ENCODE measurements around the gene PGM5. TPM values are rescaled to one million over a fixed set of nuclear protein-coding genes. Genes with fewer than 3 reads are reported as not detected.
"Not testable (repeated sequence)": the region's sequence is repeated elsewhere in the genome, so short reads cannot be mapped to it uniquely, and the experiment has no call there.

PGM5 gene
- not detected for total RNA-seq

DNA sequence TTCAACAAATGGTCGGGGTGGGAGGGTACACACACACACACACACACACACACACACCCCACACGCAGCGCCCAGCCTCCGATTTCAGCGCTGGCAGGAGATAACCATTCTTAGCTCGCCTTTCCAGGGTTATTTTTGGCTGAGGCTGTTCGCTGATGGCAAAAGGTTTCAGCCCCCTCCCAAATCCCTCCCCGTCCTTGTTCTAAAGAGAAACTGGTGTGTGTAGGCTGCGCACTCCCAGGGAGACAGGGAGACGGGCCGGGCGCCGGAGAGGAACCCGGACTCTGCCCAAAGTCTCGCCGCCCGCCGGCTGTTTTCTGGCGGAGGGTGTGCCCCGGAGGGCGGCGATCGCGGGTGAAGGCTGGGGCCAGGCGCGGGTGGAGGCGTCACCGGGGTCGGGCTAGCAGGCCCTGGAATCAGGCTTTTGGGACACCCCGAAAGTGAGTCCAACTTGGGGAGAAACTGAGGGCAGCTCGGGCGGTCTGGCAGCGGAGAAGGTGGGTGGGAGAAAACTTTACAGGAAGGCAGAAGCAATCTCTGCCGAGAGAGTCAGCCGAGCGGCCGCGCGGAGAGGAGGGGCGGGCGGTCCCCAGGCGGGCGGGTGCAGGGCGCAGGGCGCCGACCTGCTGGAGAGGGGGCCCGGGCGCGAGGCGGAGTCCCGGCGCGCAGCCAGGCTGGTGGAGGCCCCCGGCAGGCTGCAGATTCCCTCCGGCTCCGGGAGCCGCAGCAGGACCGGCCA is at the start of gene PGM5:
PGM5 (plus strand) TSS at position 232 of the 739 bp plus-strand sequence. CDS start 517 bp downstream, outside the sequence.
- Mint-ChIP-seq H3K27me3 (peaks cover 31% of the 10 kb centered on the region), H3K4me3 (peak within 1 kb of the TSS; percentile 41)
- DNase-seq; H3K27ac Mint-ChIP-seq; H3K36me3 Mint-ChIP-seq (ENCODE audit: low read depth); H3K9me3 Mint-ChIP-seq; POLR2A ChIA-PET; H3K4me1 Mint-ChIP-seq; CTCF ChIA-PET: not testable (repeated sequence)

DNA sequence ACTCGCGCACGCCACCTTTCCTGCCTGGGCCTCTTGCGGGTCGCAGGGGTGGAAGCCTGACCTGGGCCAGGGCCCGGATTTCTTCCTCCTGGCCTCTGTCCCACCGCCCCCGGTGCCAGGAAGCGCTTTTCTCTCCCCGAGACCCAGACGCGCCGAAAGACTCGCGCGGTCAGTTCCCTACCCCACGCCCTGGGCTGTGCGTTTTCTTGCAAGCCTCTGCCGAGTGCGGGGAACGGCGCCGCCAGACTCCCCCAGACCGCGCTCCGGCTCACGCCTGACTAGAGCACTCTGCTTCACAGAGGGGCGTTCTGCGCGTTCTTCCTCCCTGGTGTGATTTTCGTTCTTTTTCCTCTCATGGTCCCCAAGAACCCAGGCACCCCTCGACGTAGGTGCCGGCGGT is 49.3 kb upstream of the PGM5 start:
- H3K27me3 Mint-ChIP-seq; DNase-seq; CTCF ChIA-PET; H3K36me3 Mint-ChIP-seq (ENCODE audit: low read depth); H3K9me3 Mint-ChIP-seq; H3K4me1 Mint-ChIP-seq; H3K27ac Mint-ChIP-seq; POLR2A ChIA-PET; H3K4me3 Mint-ChIP-seq: not testable (repeated sequence)

DNA sequence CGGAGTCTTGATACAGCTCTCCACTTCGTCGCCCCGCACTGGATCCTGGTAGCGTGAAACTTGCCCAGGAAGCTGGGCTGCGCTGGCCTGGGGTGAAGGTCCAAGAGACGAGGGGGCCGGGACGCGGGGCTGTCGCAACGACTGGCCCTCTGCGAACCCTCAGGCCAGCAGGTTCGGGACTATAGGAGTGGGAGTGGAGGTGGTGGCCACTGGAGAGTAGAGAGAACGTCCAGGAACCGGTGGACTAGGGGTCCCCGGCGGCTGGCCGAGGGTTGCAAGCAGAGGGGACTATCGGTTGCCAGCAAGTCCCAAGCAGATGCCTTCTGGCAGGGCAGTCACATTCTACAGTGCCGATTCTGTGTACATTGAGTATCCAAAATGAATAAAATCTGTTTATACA is 48.8 kb upstream of the PGM5 start:
- POLR2A ChIA-PET, CTCF ChIA-PET: not testable (repeated sequence)

DNA sequence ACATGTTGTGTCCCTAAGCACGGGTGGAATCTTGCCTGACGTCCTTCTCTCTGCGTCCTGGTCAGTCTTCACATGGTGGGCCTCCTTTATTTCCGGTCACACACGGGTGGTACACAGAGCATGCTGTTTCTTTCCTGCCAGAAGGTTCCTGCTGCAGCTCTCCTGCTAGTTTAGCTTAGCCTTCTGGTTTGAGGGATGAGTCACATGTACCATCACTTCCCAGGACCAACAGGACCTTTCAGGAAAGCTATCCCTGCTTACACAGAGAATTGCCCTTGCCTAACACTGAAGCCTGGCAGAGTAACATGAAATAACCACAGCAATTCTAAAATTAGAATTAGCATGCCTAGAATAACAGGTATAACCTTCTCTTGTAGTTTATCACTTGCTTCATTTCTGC is 45.2 kb upstream of the PGM5 start:
- H3K4me1 Mint-ChIP-seq; POLR2A ChIA-PET; H3K36me3 Mint-ChIP-seq (ENCODE audit: low read depth); CTCF ChIA-PET; H3K4me3 Mint-ChIP-seq; H3K27ac Mint-ChIP-seq; H3K27me3 Mint-ChIP-seq; H3K9me3 Mint-ChIP-seq; DNase-seq: not testable (repeated sequence)

More for the DNA sequence above, 48.8 kb upstream of the PGM5 start:
- H3K27ac Mint-ChIP-seq; H3K36me3 Mint-ChIP-seq (ENCODE audit: low read depth); H3K4me1 Mint-ChIP-seq; H3K4me3 Mint-ChIP-seq; DNase-seq; H3K27me3 Mint-ChIP-seq; H3K9me3 Mint-ChIP-seq: not testable (repeated sequence)

DNA sequence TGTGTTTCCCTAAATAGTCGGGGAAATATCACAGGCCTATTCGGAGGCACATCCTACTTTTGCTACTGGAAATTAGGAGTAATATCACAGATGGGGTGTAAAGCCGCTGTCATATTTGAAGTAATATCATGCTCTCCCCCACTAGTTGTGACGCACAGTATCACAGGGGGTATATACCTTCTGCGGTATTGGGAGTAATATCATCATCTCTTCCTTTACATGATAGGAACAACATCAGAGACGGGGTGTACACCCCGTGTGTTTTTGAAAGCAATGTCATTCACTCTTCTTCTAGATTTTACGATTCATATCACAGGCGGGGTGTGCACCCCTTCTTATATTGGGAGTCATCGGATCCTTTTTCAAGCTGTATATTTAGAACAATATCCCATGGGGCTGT is 38.2 kb upstream of the PGM5 start:
- H3K27ac Mint-ChIP-seq; H3K36me3 Mint-ChIP-seq (ENCODE audit: low read depth); H3K4me3 Mint-ChIP-seq; H3K27me3 Mint-ChIP-seq; POLR2A ChIA-PET; H3K9me3 Mint-ChIP-seq; H3K4me1 Mint-ChIP-seq; CTCF ChIA-PET; DNase-seq: not testable (repeated sequence)

DNA sequence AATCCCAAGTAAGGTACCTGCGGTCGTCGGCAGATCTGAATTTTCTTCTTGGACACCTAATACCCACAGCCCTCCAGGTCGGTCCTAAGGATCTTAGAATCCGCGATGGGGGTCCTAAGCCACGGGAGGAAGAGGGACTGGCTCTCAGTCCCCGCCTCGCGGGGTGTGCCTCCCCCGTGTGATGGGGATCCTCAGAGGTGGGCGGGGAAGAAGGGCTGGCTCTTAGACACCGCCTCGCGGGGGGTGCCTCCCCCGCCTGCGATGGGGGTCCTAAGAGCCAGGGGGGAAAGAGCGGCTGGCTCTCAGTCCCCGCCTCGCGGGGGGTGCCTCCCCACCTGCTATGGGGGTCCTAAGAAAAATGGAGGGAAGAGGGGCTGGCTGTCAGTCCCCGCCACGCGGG is 32.7 kb upstream of the PGM5 start:
- POLR2A ChIA-PET; H3K27ac Mint-ChIP-seq; H3K36me3 Mint-ChIP-seq (ENCODE audit: low read depth); H3K9me3 Mint-ChIP-seq; H3K4me3 Mint-ChIP-seq; CTCF ChIA-PET; H3K4me1 Mint-ChIP-seq; DNase-seq; H3K27me3 Mint-ChIP-seq: not testable (repeated sequence)

DNA sequence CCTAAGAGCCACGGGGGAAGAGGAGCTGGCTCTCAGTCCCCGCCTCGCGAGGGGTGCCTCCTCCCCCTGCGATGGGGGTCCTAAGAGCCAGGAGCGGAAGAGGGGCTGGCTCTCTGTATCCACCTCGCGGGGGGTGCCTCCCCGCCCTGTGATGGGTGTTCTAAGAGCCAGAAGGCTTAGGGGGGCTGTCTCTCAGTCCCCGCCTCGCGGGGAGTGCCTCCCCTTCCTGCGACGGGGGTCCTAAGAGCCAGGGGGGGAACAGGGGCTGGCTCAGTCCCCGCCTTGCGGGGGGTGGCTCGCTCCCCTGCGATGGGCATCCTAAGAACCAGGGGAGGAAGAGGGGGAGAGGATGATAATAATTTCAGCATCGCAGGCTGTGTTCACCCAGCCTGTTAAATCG is 31.9 kb upstream of the PGM5 start:
- H3K36me3 Mint-ChIP-seq (ENCODE audit: low read depth); DNase-seq; H3K27me3 Mint-ChIP-seq; CTCF ChIA-PET; H3K4me3 Mint-ChIP-seq; H3K4me1 Mint-ChIP-seq; POLR2A ChIA-PET; H3K9me3 Mint-ChIP-seq; H3K27ac Mint-ChIP-seq: not testable (repeated sequence)

DNA sequence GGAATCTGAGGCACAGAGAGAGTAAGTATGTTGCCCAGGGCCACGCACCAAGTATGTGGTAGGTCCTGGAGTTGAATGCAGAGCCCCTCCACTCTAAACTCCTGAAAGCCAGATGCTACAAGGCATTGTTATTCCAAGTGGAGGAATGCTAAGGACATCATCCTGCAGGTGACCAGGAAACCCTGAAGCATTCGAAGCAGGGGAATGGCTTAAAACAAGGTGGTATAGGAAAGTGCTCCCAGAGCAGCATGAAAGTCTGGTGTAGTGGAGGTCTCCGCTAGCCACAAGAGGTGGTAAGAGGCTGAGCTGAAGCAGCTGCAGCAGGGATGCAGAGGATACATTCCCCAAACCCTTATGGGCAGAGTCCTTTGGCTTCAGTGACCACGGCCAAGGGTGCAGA is 27.3 kb upstream of the PGM5 start:
- H3K27ac Mint-ChIP-seq; POLR2A ChIA-PET; CTCF ChIA-PET; H3K4me1 Mint-ChIP-seq; H3K9me3 Mint-ChIP-seq; H3K36me3 Mint-ChIP-seq (ENCODE audit: low read depth); H3K4me3 Mint-ChIP-seq; DNase-seq; H3K27me3 Mint-ChIP-seq: not testable (repeated sequence)

DNA sequence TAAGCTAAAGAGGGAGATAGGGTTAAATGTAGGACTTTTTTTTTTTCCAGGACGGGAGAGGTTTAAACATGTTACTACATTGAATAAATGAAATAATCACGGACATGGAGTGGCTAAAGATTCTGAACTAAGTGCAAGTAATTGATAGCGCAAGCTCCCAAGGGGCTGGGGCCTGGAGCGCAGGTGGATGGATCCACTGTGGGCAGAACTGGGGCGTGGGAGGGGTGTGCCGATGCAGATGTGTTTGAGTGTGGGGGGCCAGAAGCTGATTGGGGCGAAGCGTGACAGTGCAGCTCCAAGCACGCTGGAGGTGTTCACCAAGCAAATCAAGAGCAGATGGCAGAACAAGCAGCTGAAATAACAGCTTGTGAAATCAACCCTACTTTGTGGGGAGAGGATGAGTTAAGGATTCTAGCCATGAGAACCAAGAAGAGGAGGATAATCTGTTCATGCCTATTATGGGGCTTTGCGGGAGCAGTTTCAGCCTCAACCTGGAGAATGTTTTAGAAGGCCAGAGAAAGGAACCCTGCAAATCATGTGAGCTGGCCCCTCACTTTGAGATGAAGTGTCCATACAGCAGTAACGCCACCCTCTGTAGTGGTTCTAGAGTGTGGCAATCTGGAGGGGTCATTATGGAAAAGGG is 25.8 kb upstream of the PGM5 start:
- H3K4me3 Mint-ChIP-seq; POLR2A ChIA-PET; H3K36me3 Mint-ChIP-seq (ENCODE audit: low read depth); CTCF ChIA-PET; H3K27me3 Mint-ChIP-seq; DNase-seq; H3K4me1 Mint-ChIP-seq; H3K9me3 Mint-ChIP-seq; H3K27ac Mint-ChIP-seq: not testable (repeated sequence)

DNA sequence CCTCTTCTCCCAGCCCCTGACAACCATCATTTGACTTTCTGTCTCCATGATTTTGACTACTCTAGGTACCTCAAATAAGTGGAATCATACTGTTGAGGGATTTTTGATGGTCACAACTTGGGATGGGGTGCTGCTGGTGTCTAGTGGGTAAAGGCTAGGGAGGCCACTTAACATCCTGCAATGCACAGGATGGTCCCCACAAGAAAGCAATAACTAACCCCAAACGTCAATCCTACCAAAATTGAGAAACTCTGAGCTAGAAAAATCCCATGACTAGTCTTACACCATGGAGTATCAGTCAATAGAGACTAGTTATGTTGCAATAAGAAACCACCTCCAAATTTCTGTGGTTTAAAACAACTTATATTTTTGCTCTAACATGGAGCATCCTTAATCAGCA is 24.3 kb upstream of the PGM5 start:
- DNase-seq; H3K27ac Mint-ChIP-seq; H3K27me3 Mint-ChIP-seq; POLR2A ChIA-PET; H3K4me3 Mint-ChIP-seq; H3K36me3 Mint-ChIP-seq (ENCODE audit: low read depth); H3K4me1 Mint-ChIP-seq; CTCF ChIA-PET; H3K9me3 Mint-ChIP-seq: not testable (repeated sequence)

DNA sequence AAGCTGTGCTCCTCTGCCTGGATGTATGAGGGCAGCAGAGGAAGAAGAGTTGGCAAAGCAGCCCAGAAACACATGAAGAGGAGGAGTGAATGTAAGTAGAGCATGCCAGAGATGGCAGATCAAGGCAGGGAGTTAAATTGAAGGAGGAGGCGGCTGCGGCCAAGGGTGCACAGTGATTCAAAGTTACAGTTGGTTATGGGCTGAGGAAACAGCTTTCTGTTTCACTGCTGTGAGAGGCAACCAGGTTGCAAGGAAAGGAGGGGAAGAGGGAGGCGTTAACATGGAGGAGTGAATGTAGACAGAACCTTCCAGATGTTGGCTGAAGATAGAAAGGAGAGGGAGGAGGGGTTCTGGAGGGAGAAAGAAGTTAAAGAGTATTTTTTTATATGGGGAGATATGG is 20.5 kb upstream of the PGM5 start:
- H3K27me3 Mint-ChIP-seq; H3K4me1 Mint-ChIP-seq; H3K36me3 Mint-ChIP-seq (ENCODE audit: low read depth); DNase-seq; H3K27ac Mint-ChIP-seq; H3K4me3 Mint-ChIP-seq; POLR2A ChIA-PET; H3K9me3 Mint-ChIP-seq; CTCF ChIA-PET: not testable (repeated sequence)

DNA sequence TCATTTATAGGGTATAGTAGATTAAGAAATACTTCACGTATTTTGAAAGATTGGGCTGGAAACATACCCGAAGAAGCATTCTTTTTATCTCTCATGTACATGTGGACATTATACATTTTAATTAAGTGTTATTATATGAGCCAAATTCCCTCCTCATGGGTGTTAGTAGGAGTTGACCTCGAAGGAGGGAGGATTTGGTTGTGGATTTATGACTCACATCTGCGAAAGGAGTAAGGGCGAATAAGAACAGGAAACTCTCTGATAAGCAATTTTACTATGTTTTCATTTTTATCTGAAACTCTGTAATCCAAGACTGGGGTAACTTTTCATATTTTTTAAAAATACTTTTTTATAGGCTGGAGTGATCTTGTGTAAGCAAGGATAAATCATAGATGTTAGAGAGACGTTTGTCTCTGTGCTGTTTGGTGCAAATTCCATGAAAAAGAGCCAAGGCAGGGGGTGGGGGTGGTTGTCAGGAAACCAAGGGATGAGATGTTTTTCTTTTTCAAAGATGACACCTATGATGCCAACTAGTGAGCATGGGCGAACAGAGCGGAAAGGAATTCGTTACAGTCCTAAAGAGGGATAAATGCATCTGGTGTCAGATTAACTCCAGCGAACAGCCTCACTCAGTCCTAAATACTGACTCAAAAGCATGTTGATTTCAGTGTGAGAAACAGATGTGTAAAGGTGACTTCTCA is 19.6 kb upstream of the PGM5 start:
- H3K27ac Mint-ChIP-seq; CTCF ChIA-PET; H3K27me3 Mint-ChIP-seq; POLR2A ChIA-PET; H3K4me3 Mint-ChIP-seq; H3K4me1 Mint-ChIP-seq; DNase-seq; H3K36me3 Mint-ChIP-seq (ENCODE audit: low read depth); H3K9me3 Mint-ChIP-seq: not testable (repeated sequence)

DNA sequence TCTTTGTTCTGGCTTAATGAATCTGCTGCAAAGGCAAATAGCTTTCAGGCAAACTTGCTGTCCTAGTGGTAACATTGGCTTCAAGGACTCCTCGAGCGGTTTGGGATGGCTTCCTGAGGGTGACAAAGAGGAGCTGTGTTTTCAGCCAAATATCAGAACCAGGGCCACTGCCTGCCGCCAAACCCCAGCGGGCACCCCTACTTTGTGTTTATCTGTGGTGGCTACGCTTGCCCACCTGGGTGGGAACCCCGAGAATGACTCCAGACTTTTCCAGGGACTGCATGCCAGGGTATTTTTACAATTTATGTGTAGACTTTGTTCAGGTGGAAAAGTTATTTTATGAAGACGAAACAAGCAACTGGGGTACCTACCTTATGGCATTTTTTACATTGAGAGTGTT is 18.4 kb upstream of the PGM5 start:
- POLR2A ChIA-PET = not testable (repeated sequence)

More for the DNA sequence above, 18.4 kb upstream of the PGM5 start:
- H3K27ac Mint-ChIP-seq; DNase-seq; H3K27me3 Mint-ChIP-seq; CTCF ChIA-PET; H3K4me3 Mint-ChIP-seq; H3K9me3 Mint-ChIP-seq; H3K4me1 Mint-ChIP-seq; H3K36me3 Mint-ChIP-seq (ENCODE audit: low read depth): not testable (repeated sequence)
